Adrenal gland (tissue), 12 donors: ENCODE measurements around the gene TJP2. TPM values are rescaled to one million over a fixed set of nuclear protein-coding genes. Genes with fewer than 3 reads are reported as not detected.

Experiments used
- DNase-seq, 7 donors: peaks; one replicate each; pipeline ENCODE4 v3.0.0-alpha.2; 2019 to 2020
- H3K27ac ChIP-seq, 5 donors: fragments of 200-600 bp; sonication (generic) in 4 of 5; 1 replicate in 3 of 5; 2 replicates in 2 of 5; pipeline versions ENCODE4 v1.5.1 to v1.8.0; 2016 to 2020; ENCODE audit warnings: mild to moderate bottlenecking in 1 of 5
- H3K27me3 ChIP-seq: fragments of 200-600 bp; 2 replicates; pipeline ENCODE4 v1.8.0; 2021
- H3K36me3 ChIP-seq, 2 donors: fragments of 200-600 bp; replicated peaks in 1 of 2; 1 replicate in 1 of 2; 2 replicates in 1 of 2; pipeline versions ENCODE4 v1.5.1 to v1.8.0; 2018 to 2022
- H3K4me1 ChIP-seq, 2 donors: fragments of 200-600 bp; replicated peaks in 1 of 2; 1 replicate in 1 of 2; 2 replicates in 1 of 2; pipeline versions ENCODE4 v1.5.1 to v1.8.0; 2018 to 2021
- H3K4me3 ChIP-seq, 4 donors: fragments of 200-600 bp; sonication (generic) in 3 of 4; one replicate each; pipeline ENCODE4 v1.5.1; 2016 to 2018
- H3K9me3 ChIP-seq, 3 donors: fragments of 200-600 bp; sonication (generic) in 1 of 3; replicated peaks in 1 of 3; 1 replicate in 2 of 3; 2 replicates in 1 of 3; pipeline versions ENCODE4 v1.5.1 to v1.8.0; 2016 to 2021
- CTCF ChIP-seq, 6 experiments: fragments of 450-650 bp in 4 of 6; fragments of 200-600 bp in 2 of 6; sonication (generic) in 1 of 6; IDR thresholded peaks; 1 replicate in 5 of 6; 2 replicates in 1 of 6; pipeline versions ENCODE4 v1.5.1 to v1.8.0; 2016 to 2021; ENCODE audit warnings: antibody characterized with exemption in 6 of 6, mild to moderate bottlenecking in 2 of 6, moderate library complexity in 1 of 6
- POLR2A ChIP-seq, 2 donors: fragments of 450-650 bp; IDR thresholded peaks; one replicate each; pipeline ENCODE4 v1.6.1; 2017; ENCODE audit warnings: antibody characterized with exemption in 2 of 2, mild to moderate bottlenecking in 2 of 2, moderate library complexity in 1 of 2
- WGBS, 4 donors: extraction: QIAGEN DNeasy Blood & Tissue Kit in 2 of 4; methylation state at CpG; one replicate each; pipeline versions ENCODE4 v1.1.5 to v1.1.7; 2013 to 2017; 5-methylcytosine and 5-hydroxymethylcytosine counted together
- intact Hi-C, 2 donors: fragments of 100-400 bp; cut with DNase I; formaldehyde crosslinking; loops; one replicate each; pipeline versions ENCODE4 v1.14.1 to v1.15.0; 2022 to 2023
- polyA plus RNA-seq, 3 donors: library from polyadenylated mRNA; stranded (reverse); fragments of 200-250 nt in 2 of 3; fragments of 350-450 nt in 1 of 3; fragmentation: Illumina TruSeq in 1 of 3; extraction: RNeasy Lipid Tissue Mini Kit (QIAGEN cat#74804) in 1 of 3; gene quantifications; one replicate each; pipeline ENCODE4 v1.2.3, GENCODE V29; 2013 to 2014
- total RNA-seq, 9 donors: library from RNA; depleted of rRNA in 4 of 9; stranded (reverse); fragments of >200 nt in 4 of 9; fragments of 120-200 nt in 1 of 9; fragmentation: NEBNext Ultra II Directional in 1 of 9; extraction: Animal tissue kit (Norgen Biotek cat#: 25700) in 1 of 9; gene quantifications; one replicate each; pipeline versions ENCODE4 v1.1.0 to v1.2.4, GENCODE V29; 2013 to 2023
- donor health status: healthy with polysubstance abuse.
- donor health status: Bipolar disorder and iron deficiency.
- donor health status: DM: yes; HTN: yes; CAD: no.
- donor health status: DM: no; HTN: no; CAD: no.
- donor health status: DM: no; HTN: no; CAD: no.
- donor health status: DM: yes; HTN: yes; CAD: no.

Gene TJP2
- total and polyA plus RNA-seq, 12 donors: 14.5 to 108 (median 30.2) TPM

GRCh38 chr9:69254223-69254622, 80.1 kb downstream of the TJP2 start:
- H3K4me3 ChIP-seq: no peak overlapping the region
- no peaks in the 10 kb centered on the region for H3K27me3 ChIP-seq
- H3K36me3 ChIP-seq: peaks cover 0 to 32% of the 10 kb centered on the region in 2 donors
- WGBS, 4 donors: 89 to 96% (median 96%) methylated on average over 11 of the region's 11 CpGs
- TF ChIP-seq CTCF (IDR thresholded peaks at IDR 0.05) (no peak), POLR2A (IDR thresholded peaks at IDR 0.05) (no peak)
- DNase-seq: no peak
- H3K27ac ChIP-seq: no peak overlapping the region
- intact Hi-C loops: no loop called here
- no peaks in the 10 kb centered on the region for H3K4me1 ChIP-seq
- H3K9me3 ChIP-seq: no peaks in the 10 kb centered on the region

GRCh38 chr9:69255591-69255990, 81.5 kb downstream of the TJP2 start:
- Histone ChIP-seq H3K4me1 (no peaks in the 10 kb centered on the region), H3K27me3 (no peaks in the 10 kb centered on the region), H3K36me3 (peaks cover 0 to 30% of the 10 kb centered on the region in 2 donors), H3K4me3 (no peak overlapping the region), H3K27ac (no peak overlapping the region), H3K9me3 (no peaks in the 10 kb centered on the region)
- no peak for TF ChIP-seq CTCF (IDR thresholded peaks at IDR 0.05)
- TF ChIP-seq POLR2A (IDR thresholded peaks at IDR 0.05): no peak
- no peak for DNase-seq
- intact Hi-C loops: no loop called here
- 90 to 100% (median 98%) methylated on average over 1 of the region's 1 CpG for WGBS, 4 donors

- 76 to 99% (median 94%) methylated on average over 5 of the region's 5 CpGs for WGBS, 4 donors
- H3K36me3 ChIP-seq: peaks cover 0 to 9% of the 10 kb centered on the region in 2 donors
- TF ChIP-seq POLR2A (IDR thresholded peaks at IDR 0.05) (no peak), CTCF (IDR thresholded peaks at IDR 0.05) (no peak)
- no peak for DNase-seq
- no peak overlapping the region for H3K27ac ChIP-seq
- no peaks in the 10 kb centered on the region for H3K4me1 ChIP-seq
- H3K9me3 ChIP-seq: no peaks in the 10 kb centered on the region
- no peak overlapping the region for H3K4me3 ChIP-seq
- H3K27me3 ChIP-seq: no peaks in the 10 kb centered on the region
- intact Hi-C loops: no loop called here
Observed at GRCh38 chr9:69258551-69258950, 84.5 kb downstream of the TJP2 start.

- DNase-seq: no peak
- intact Hi-C loops: no loop called here
- H3K9me3 ChIP-seq: no peaks in the 10 kb centered on the region
- no peaks in the 10 kb centered on the region for H3K36me3 ChIP-seq
- no peak overlapping the region for H3K4me3 ChIP-seq
- H3K4me1 ChIP-seq: no peaks in the 10 kb centered on the region
- no peaks in the 10 kb centered on the region for H3K27me3 ChIP-seq
- TF ChIP-seq CTCF (IDR thresholded peaks at IDR 0.05) (no peak), POLR2A (IDR thresholded peaks at IDR 0.05) (no peak)
- WGBS, 4 donors: 71 to 88% (median 76%) methylated on average over 4 to 5 of the region's 5 CpGs
- H3K27ac ChIP-seq: no peak overlapping the region
Observed at GRCh38 chr9:69260161-69260560, 86.1 kb downstream of the TJP2 start.
